ENCODE results near the gene SPDYE6.
"Not testable (repeated sequence)": the region's sequence is repeated elsewhere in the genome, so short reads cannot be mapped to it uniquely, and the experiment has no call there.

SPDYE6 gene

GRCh38 chr7:102317231-102318059 is 38.8 kb downstream of the SPDYE6 start:
- DNase-seq = no peak

- no peak for DNase-seq
Measured at GRCh38 chr7:102313997-102314780, 42.1 kb downstream of the SPDYE6 start.

GRCh38 chr7:102312317-102312716 is 43.9 kb downstream of the SPDYE6 start:
- no peak for DNase-seq

GRCh38 chr7:102310414-102310815 is 45.8 kb downstream of the SPDYE6 start:
- no peak for DNase-seq

GRCh38 chr7:102306916-102307677 is 49.1 kb downstream of the SPDYE6 start:
- peak; percentile 49 for DNase-seq

- peak; percentile 16 for DNase-seq
Measured at GRCh38 chr7:102305414-102306268, 50.6 kb downstream of the SPDYE6 start.

- DNase-seq = no peak
Measured at GRCh38 chr7:102304668-102305067, 51.6 kb downstream of the SPDYE6 start.

GRCh38 chr7:102303669-102304422 is 52.4 kb downstream of the SPDYE6 start:
- no peak for DNase-seq

- no peak for DNase-seq
Measured at GRCh38 chr7:102302025-102302424, 54.2 kb downstream of the SPDYE6 start.

GRCh38 chr7:102301367-102301766 is 54.9 kb downstream of the SPDYE6 start:
- DNase-seq = not testable (repeated sequence)

GRCh38 chr7:102300643-102301221 is 55.5 kb downstream of the SPDYE6 start:
- no peak for DNase-seq

- no peak for DNase-seq
Measured at GRCh38 chr7:102297487-102298218, 58.6 kb downstream of the SPDYE6 start.

- no peak for DNase-seq
Measured at GRCh38 chr7:102296514-102296913, 59.7 kb downstream of the SPDYE6 start.

- no peak for DNase-seq
Measured at GRCh38 chr7:102296179-102296438, 60.1 kb downstream of the SPDYE6 start.
